Activated T-helper 9 cell treated with anti-CD3 and anti-CD28 coated beads, Interleukin-2, amount 50 U/mL, for 16 hours (primary cell): ENCODE measurements around the gene GOLGA1.
"Not testable (repeated sequence)": the region's sequence is repeated elsewhere in the genome, so short reads cannot be mapped to it uniquely, and the experiment has no call there.

Experiments used
- DNase-seq: peaks from one replicate; pipeline ENCODE4 v3.0.0-alpha.2; 2020; ENCODE audit warnings: low read depth

The GOLGA1 gene

DNA sequence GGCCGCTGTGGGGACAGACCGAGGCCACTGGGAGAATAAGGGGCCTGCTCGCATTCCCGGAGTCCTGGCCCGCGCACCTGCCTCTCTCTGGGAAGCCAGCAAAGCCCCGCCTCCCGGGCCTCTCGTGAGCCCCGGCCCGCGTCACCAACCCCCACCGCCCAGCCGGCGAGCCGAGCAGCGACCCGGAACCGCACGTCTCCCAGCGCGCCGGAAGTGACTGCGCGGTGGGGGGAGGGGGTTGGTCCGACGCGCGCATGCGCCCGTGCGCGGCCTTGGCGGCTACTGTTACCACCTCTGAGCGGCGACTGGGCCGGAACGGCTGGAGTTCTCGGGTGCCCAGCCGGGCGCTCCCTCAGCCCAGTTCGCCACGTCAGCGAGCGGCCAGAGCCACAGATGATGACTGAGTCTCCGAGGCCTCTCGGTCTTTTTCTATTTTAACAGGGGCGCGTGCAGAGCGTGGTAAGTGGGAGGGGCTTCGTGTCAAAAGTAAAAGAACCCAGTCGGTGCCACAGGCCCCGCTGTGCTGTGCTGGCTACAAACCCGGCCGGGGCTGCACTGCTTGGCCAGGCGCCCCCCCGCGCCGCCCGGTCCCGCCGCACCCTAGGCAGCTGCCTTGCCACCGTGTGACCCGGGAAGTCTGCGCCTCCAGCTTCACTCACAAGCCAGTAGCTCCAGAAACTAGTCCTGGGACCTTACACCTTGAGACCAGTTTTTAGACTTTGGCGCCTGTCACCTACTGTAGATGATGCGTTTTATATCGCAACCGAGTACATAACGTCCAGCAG, at the start of gene GOLGA1:
Gene GOLGA1 (minus strand): TSS at position 190 of the 785 bp plus-strand sequence. CDS start 2,372 bp downstream, outside the sequence.
- DNase-seq, result peak; percentile 91

GRCh38 chr9:124983698-124984097, 42.8 kb upstream of the GOLGA1 start:
- no peak for DNase-seq

GRCh38 chr9:124980431-124980830, 39.5 kb upstream of the GOLGA1 start:
- DNase-seq, result no peak

- DNase-seq, result no peak
Measured at GRCh38 chr9:124975131-124975530, 34.2 kb upstream of the GOLGA1 start.

GRCh38 chr9:124973807-124974206, 32.9 kb upstream of the GOLGA1 start:
- no peak for DNase-seq

GRCh38 chr9:124972241-124972770, 31.4 kb upstream of the GOLGA1 start:
- no peak for DNase-seq

DNA sequence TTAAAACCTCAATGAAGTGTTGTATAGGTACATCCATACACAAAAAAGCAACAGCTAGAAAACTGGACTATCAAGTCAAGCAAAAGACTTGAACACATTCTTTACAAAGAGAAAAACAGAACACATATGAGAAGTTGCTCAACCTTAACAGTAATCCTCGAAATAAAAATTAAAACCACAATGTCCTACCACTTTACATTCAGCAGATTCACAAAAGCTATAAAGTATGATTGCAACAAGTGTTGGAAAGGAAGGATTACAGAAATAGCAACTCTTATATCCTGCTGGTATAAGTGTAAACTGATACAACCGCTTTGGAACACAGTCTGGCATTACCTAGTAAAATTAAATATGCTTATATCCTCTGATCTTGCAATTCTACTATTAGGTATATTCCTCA, 28.5 kb upstream of the GOLGA1 start:
- DNase-seq, result no peak

- no peak for DNase-seq
Measured at GRCh38 chr9:124968238-124968637, 27.4 kb upstream of the GOLGA1 start.

GRCh38 chr9:124965775-124966568, 25.1 kb upstream of the GOLGA1 start:
- not testable (repeated sequence) for DNase-seq

- DNase-seq, result no peak
Measured at GRCh38 chr9:124964604-124965003, 23.7 kb upstream of the GOLGA1 start.

- no peak for DNase-seq
Measured at GRCh38 chr9:124964056-124964455, 23.2 kb upstream of the GOLGA1 start.

GRCh38 chr9:124960409-124960752, 19.5 kb upstream of the GOLGA1 start:
- DNase-seq, result no peak

GRCh38 chr9:124959671-124960408, 19.0 kb upstream of the GOLGA1 start:
- DNase-seq, result not testable (repeated sequence)

DNA sequence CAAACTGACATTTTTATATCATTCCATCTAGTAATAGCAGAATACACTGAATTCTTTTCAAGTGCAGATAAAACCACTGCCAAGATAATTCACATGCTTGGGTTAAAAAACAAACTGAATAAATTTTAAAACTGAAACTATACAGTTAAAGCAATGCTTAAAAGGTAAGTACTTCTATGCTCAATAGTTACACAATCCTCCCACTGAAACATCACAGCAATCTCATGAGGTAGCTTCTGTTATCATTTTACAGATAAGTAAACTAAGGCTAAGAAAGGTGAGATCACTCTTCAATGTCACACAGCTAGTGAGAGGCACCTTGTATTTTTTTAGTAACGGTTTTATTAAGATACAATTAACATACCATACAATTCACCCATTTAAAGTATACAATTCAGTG, 13.4 kb upstream of the GOLGA1 start:
- DNase-seq, result no peak

DNA sequence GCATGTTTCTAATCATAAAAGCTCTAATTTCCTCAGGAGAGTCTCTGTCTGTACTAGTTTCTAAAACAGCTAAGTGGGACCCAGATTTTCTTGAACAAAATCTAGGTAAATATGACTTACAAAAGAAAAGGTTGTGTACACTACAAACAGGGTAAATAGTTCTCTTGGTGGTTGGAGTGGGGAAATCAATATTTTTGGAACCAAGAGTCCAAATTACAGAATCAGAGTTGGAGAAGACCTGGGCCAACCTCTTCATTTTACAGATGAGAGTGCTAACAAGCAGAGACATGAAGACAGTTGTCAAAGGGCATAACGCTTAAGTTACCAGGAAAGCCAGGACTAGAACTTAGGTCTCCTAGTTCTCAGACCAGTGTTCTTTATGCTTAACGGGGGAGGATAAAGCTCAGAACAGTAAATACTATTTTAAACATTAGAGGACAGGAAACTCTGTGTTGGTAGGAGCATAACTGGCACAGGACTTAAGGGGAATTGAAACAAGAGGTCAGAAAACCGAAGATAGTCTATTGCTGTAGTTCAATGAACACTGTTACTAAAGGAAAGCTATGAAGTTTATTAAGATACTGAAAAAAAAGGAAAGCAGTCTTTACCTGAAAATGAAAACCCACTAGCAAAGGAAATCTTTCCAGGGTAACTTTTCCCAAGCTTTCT, 9.3 kb upstream of the GOLGA1 start:
- DNase-seq, result no peak

DNA sequence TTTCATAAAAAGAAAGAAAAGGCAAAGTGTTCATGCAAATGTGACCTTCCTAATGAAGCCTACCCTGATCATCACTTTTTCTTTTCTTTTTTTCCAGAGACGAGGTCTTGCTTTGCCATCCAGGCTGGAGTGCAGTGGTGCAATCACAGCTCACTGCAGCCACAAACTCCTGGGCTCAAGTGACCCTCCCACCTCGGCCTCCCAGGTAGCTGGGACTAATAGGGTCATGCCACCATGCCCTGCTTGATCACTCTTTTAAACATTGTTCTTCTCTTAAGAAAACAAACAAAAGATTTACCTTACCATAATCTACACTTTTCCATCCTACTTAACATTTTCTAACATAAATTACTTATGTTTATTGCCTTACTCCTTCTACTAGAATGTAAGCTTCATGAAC, 8.5 kb upstream of the GOLGA1 start:
- DNase-seq, result no peak

- no peak for DNase-seq
Measured at GRCh38 chr9:124947727-124948391, 7.0 kb upstream of the GOLGA1 start.

GRCh38 chr9:124946167-124946566, 5.3 kb upstream of the GOLGA1 start:
- no peak for DNase-seq

DNA sequence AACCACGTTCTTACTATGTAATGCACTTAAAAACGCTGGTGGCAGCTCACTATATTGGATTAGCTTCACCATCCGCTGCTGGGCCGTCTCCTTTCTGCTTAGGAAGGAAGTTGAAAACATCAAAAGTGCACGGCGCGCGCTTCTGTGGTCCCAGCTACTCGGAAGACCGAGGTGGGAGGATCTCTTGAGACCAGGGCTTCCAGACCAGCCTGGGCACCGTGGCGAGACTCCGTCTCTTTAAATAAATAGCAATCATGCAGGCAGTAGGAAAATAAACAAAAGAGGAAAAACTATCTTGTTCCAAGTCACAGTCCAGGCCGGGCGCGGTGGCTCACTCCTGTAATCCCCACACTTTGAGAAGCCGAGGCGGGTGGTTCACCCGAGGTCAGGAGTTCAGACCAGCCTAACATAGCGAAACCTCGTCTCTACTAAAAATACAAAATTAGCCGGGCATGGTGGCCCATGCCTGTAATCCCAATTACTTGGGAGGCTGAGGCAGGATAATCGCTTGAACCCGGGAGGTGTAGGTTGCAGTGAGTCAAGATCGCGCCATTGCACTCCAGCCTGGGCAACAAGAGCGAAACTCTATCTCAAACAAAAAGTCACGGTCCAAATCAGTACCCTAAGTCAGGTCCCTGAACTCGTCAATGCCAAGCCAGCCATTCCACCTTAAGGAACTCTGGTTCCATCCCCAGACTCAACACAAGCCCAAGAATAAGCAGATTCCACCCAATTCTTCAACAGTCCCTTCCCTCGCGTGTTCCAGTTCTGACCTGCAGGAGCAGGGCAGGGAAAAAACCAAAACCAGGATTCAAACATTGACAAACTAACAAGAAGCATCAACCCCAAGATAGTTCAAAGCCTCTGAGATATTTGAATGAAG, 1.0 kb upstream of the GOLGA1 start:
- DNase-seq, result peak; percentile 29

- DNase-seq, result no peak
Measured at GRCh38 chr9:124940521-124940893, 376 bp downstream of the GOLGA1 start.
